IPS DF 6.9 (cell line): ENCODE results near the gene YRDC.

Experiments
- DNase-seq: peaks from one replicate; pipeline ENCODE4 v3.0.0-alpha.2; 2013; ENCODE audit warnings: low read depth, low spot score
- H3K27ac ChIP-seq: one replicate; pipeline ENCODE4 v1.5.1; 2013; ENCODE audit warnings: low read length, control low read depth
- H3K27me3 ChIP-seq: 2 replicates; pipeline ENCODE4 v1.6.1; 2013; ENCODE audit warnings: mild to moderate bottlenecking, low read length; ENCODE audit not compliant: control insufficient read depth, insufficient read depth
- H3K36me3 ChIP-seq: 2 replicates; pipeline ENCODE4 v1.6.1; 2013; ENCODE audit warnings: low read length; ENCODE audit not compliant: control insufficient read depth, insufficient read depth
- H3K4me1 ChIP-seq: 2 replicates; pipeline ENCODE4 v1.6.1; 2013; ENCODE audit warnings: low read length; ENCODE audit not compliant: control insufficient read depth, insufficient read depth
- H3K4me3 ChIP-seq: 2 replicates; pipeline ENCODE4 v1.5.1; 2013; ENCODE audit warnings: mild to moderate bottlenecking, low read length
- H3K9me3 ChIP-seq: 2 replicates; pipeline ENCODE4 v1.6.1; 2013; ENCODE audit warnings: low read length, inconsistent platforms; ENCODE audit not compliant: control insufficient read depth, insufficient read depth
- WGBS: extraction: QIAGEN DNeasy Blood & Tissue Kit; methylation state at CpG from one replicate; pipeline ENCODE4 v1.1.7; 2013; ENCODE audit warnings: mixed read lengths, missing lambda C conversion rate; ENCODE audit not compliant: insufficient read length, insufficient coverage; 5-methylcytosine and 5-hydroxymethylcytosine counted together

The YRDC gene

GRCh38 chr1:37844536-37844935, 36.5 kb upstream of the YRDC start:
- Histone ChIP-seq H3K36me3 (peaks cover 3% of the 10 kb centered on the region; the same call in 1 of the 2 replicates), H3K27me3 (no peaks in the 10 kb centered on the region), H3K27ac (no peak overlapping the region), H3K4me3 (no peak overlapping the region), H3K4me1 (no peaks in the 10 kb centered on the region), H3K9me3 (no peaks in the 10 kb centered on the region)
- DNase-seq: no peak

GRCh38 chr1:37841652-37842051, 33.6 kb upstream of the YRDC start:
- H3K36me3 ChIP-seq: peaks cover 8% of the 10 kb centered on the region; the same call in 1 of the 2 replicates
- no peak overlapping the region for H3K27ac ChIP-seq
- WGBS: no CpG with 5 or more reads among the region's 3 CpGs
- DNase-seq: no peak
- no peaks in the 10 kb centered on the region for H3K27me3 ChIP-seq
- H3K9me3 ChIP-seq: no peaks in the 10 kb centered on the region
- H3K4me3 ChIP-seq: no peak overlapping the region
- H3K4me1 ChIP-seq: no peaks in the 10 kb centered on the region

- DNase-seq: no peak
- H3K27me3 ChIP-seq: no peaks in the 10 kb centered on the region
- WGBS: no CpG with 5 or more reads among the region's 1 CpG
- no peak overlapping the region for H3K27ac ChIP-seq
- no peak overlapping the region for H3K4me3 ChIP-seq
- peaks cover 8% of the 10 kb centered on the region; the same call in 1 of the 2 replicates for H3K36me3 ChIP-seq
- no peaks in the 10 kb centered on the region for H3K4me1 ChIP-seq
- no peaks in the 10 kb centered on the region for H3K9me3 ChIP-seq
Measured at GRCh38 chr1:37840711-37841110, 32.7 kb upstream of the YRDC start.

GRCh38 chr1:37839676-37840075, 31.7 kb upstream of the YRDC start:
- H3K36me3 ChIP-seq: peaks cover 9% of the 10 kb centered on the region; the same call in 1 of the 2 replicates
- no peaks in the 10 kb centered on the region for H3K27me3 ChIP-seq
- no peaks in the 10 kb centered on the region for H3K4me1 ChIP-seq
- no peak overlapping the region for H3K27ac ChIP-seq
- DNase-seq: no peak
- H3K9me3 ChIP-seq: no peaks in the 10 kb centered on the region
- no CpG with 5 or more reads among the region's 10 CpGs for WGBS
- H3K4me3 ChIP-seq: no peak overlapping the region

GRCh38 chr1:37836788-37837187, 28.8 kb upstream of the YRDC start:
- no peak for DNase-seq
- no peak overlapping the region for H3K4me3 ChIP-seq
- no CpG with 5 or more reads among the region's 3 CpGs for WGBS
- H3K9me3 ChIP-seq: no peaks in the 10 kb centered on the region
- no peaks in the 10 kb centered on the region for H3K4me1 ChIP-seq
- no peak overlapping the region for H3K27ac ChIP-seq
- no peaks in the 10 kb centered on the region for H3K27me3 ChIP-seq
- H3K36me3 ChIP-seq: peaks cover 13% of the 10 kb centered on the region; the same call in 1 of the 2 replicates

- H3K4me3 ChIP-seq: no peak overlapping the region
- no peak for DNase-seq
- H3K27me3 ChIP-seq: no peaks in the 10 kb centered on the region
- WGBS: no CpG with 5 or more reads among the region's 2 CpGs
- no peak overlapping the region for H3K27ac ChIP-seq
- H3K9me3 ChIP-seq: no peaks in the 10 kb centered on the region
- no peaks in the 10 kb centered on the region for H3K4me1 ChIP-seq
- peaks cover 5% of the 10 kb centered on the region; the same call in 1 of the 2 replicates for H3K36me3 ChIP-seq
Measured at GRCh38 chr1:37831809-37832208, 23.8 kb upstream of the YRDC start.

- 100% methylated on average over 1 of the region's 4 CpGs for WGBS
- H3K4me3 ChIP-seq: no peak overlapping the region
- H3K9me3 ChIP-seq: no peaks in the 10 kb centered on the region
- no peaks in the 10 kb centered on the region for H3K4me1 ChIP-seq
- H3K27me3 ChIP-seq: no peaks in the 10 kb centered on the region
- H3K27ac ChIP-seq: no peak overlapping the region
- DNase-seq: no peak
- peaks cover 5% of the 10 kb centered on the region; the same call in 1 of the 2 replicates for H3K36me3 ChIP-seq
Measured at GRCh38 chr1:37831109-37831508, 23.1 kb upstream of the YRDC start.

GRCh38 chr1:37828410-37829074, 20.5 kb upstream of the YRDC start:
- H3K9me3 ChIP-seq: no peaks in the 10 kb centered on the region
- H3K4me3 ChIP-seq: no peak overlapping the region
- DNase-seq: no peak
- H3K27me3 ChIP-seq: no peaks in the 10 kb centered on the region
- H3K27ac ChIP-seq: no peak overlapping the region
- H3K4me1 ChIP-seq: no peaks in the 10 kb centered on the region
- WGBS: no CpG with 5 or more reads among the region's 12 CpGs
- no peaks in the 10 kb centered on the region; the same call in 1 of the 2 replicates for H3K36me3 ChIP-seq

- Histone ChIP-seq H3K36me3 (peaks cover 11% of the 10 kb centered on the region), H3K4me1 (no peaks in the 10 kb centered on the region), H3K27me3 (no peaks in the 10 kb centered on the region), H3K27ac (no peak overlapping the region), H3K9me3 (no peaks in the 10 kb centered on the region), H3K4me3 (no peak overlapping the region)
- WGBS: no CpG with 5 or more reads among the region's 2 CpGs
- no peak for DNase-seq
Measured at GRCh38 chr1:37825506-37825905, 17.5 kb upstream of the YRDC start.

GRCh38 chr1:37824001-37824400, 16.0 kb upstream of the YRDC start:
- WGBS: no CpG with 5 or more reads among the region's 2 CpGs
- Histone ChIP-seq H3K9me3 (no peaks in the 10 kb centered on the region), H3K27me3 (no peaks in the 10 kb centered on the region), H3K27ac (no peak overlapping the region), H3K4me1 (no peaks in the 10 kb centered on the region), H3K4me3 (no peak overlapping the region), H3K36me3 (peaks cover 11% of the 10 kb centered on the region)
- no peak for DNase-seq
